ENCODE data around the gene YPEL2. TPM values are rescaled to one million over a fixed set of nuclear protein-coding genes. Genes with fewer than 3 reads are reported as not detected.

The YPEL2 gene
- total and polyA plus RNA-seq, 8 donors = 13.8 to 23.6 (median 19.3) TPM

GRCh38 chr17:59440757-59441463 lies 109.5 kb downstream of the YPEL2 start:
- TF ChIP-seq CTCF (IDR thresholded peaks at IDR 0.05) = peak; percentile 83 to 84
- H3K4me3 ChIP-seq = no peak overlapping the region
- ATAC-seq = peak; percentile 98
- H3K36me3 ChIP-seq = no peaks in the 10 kb centered on the region
- intact Hi-C loops (cut with DNase I) = no loop called here
- H3K27me3 ChIP-seq = no peaks in the 10 kb centered on the region
- H3K4me1 ChIP-seq = peaks cover 0 to 45% of the 10 kb centered on the region in 2 donors
- H3K9me3 ChIP-seq = no peaks in the 10 kb centered on the region
- DNase-seq = peak in 3 of 4 donors; percentile 83 to 93 (median 86)
- H3K27ac ChIP-seq = no peak overlapping the region

- no peaks in the 10 kb centered on the region for H3K27me3 ChIP-seq
- no peak overlapping the region for H3K27ac ChIP-seq
- intact Hi-C loops (cut with DNase I) = no loop called here
- H3K4me1 ChIP-seq = peaks cover 0 to 42% of the 10 kb centered on the region in 2 donors
- DNase-seq (no peak), ATAC-seq (no peak)
- no peak for TF ChIP-seq CTCF (IDR thresholded peaks at IDR 0.05)
- H3K9me3 ChIP-seq = no peaks in the 10 kb centered on the region
- no peak overlapping the region for H3K4me3 ChIP-seq
- no peaks in the 10 kb centered on the region for H3K36me3 ChIP-seq
Observed at GRCh38 chr17:59441464-59442096, 110.1 kb downstream of the YPEL2 start.

GRCh38 chr17:59443106-59443505 lies 111.7 kb downstream of the YPEL2 start:
- no peak for DNase-seq
- no peaks in the 10 kb centered on the region for H3K36me3 ChIP-seq

More at GRCh38 chr17:59443106-59443505, 111.7 kb downstream of the YPEL2 start:
- Histone ChIP-seq H3K4me3 (no peak overlapping the region), H3K27me3 (no peaks in the 10 kb centered on the region), H3K4me1 (peaks cover 0 to 28% of the 10 kb centered on the region in 2 donors), H3K9me3 (no peaks in the 10 kb centered on the region), H3K27ac (no peak overlapping the region)
- intact Hi-C loops (cut with DNase I) = no loop called here
- no peak for ATAC-seq
- TF ChIP-seq CTCF (IDR thresholded peaks at IDR 0.05) = no peak

Small RNAs within 50 kb of the gene (microRNA-seq; reads per million reads assigned to microRNA genes)
- 0.27 to 0.84 reads per million in 2 donors for gene MIR4729

Other genes with a start within 250 kb of the YPEL2 start
- gene TRIM37, start 224.8 kb upstream of the YPEL2 start, total RNA-seq = 10 to 100 TPM; 22.6 to 23.3 TPM
- gene TRIM37, start 224.8 kb upstream of the YPEL2 start, polyA plus RNA-seq (ENCODE audit: insufficient read length in 6 of 6) = 10 to 100 TPM; 17.0 to 22.9 (median 20.8) TPM
- 10 to 100 TPM; 34.4 to 43.6 TPM for gene SKA2, start 176.5 kb upstream of the YPEL2 start, total RNA-seq
- gene SKA2, start 176.5 kb upstream of the YPEL2 start, polyA plus RNA-seq (ENCODE audit: insufficient read length in 6 of 6) = 10 to 100 TPM; 50.3 to 77.5 (median 57.0) TPM
- gene PRR11, start 175.9 kb upstream of the YPEL2 start, total RNA-seq = 1 to 10 TPM; 3.1 to 9.8 TPM
- gene PRR11, start 175.9 kb upstream of the YPEL2 start, polyA plus RNA-seq (ENCODE audit: insufficient read length in 6 of 6) = 10 to 100 TPM; 16.2 to 43.6 (median 20.9) TPM
- gene SMG8, start 121.6 kb upstream of the YPEL2 start, total RNA-seq = 10 to 100 TPM; 12.7 to 13.6 TPM
- 10 to 100 TPM; 19.1 to 22.4 (median 20.1) TPM for gene SMG8, start 121.6 kb upstream of the YPEL2 start, polyA plus RNA-seq (ENCODE audit: insufficient read length in 6 of 6)
- 1 to 10 TPM; 2.8 to 4.8 TPM for gene GDPD1, start 111.1 kb upstream of the YPEL2 start, total RNA-seq
- 10 to 100 TPM in 4 of 6 donors, 1 to 10 TPM in 2; 7.7 to 11.5 (median 10.5) TPM for gene GDPD1, start 111.1 kb upstream of the YPEL2 start, polyA plus RNA-seq (ENCODE audit: insufficient read length in 6 of 6)
- 10 to 100 TPM; 23.9 to 27.6 TPM for gene DHX40, start 234.0 kb downstream of the YPEL2 start, total RNA-seq
- gene DHX40, start 234.0 kb downstream of the YPEL2 start, polyA plus RNA-seq (ENCODE audit: insufficient read length in 6 of 6) = 10 to 100 TPM; 68.4 to 96.7 (median 81.9) TPM

All from left lung (tissue), 10 donors.